NCI-H2196 treated with DMSO at 0.1 percent for 48 hours (cell line): ENCODE data around the gene PIGV.

ENCODE experiments used
- DNase-seq: peaks from one replicate; lab custom pipeline; 2025; ENCODE audit not compliant: unreplicated experiment; lab: John Stamatoyannopoulos, UW

Gene PIGV

DNA sequence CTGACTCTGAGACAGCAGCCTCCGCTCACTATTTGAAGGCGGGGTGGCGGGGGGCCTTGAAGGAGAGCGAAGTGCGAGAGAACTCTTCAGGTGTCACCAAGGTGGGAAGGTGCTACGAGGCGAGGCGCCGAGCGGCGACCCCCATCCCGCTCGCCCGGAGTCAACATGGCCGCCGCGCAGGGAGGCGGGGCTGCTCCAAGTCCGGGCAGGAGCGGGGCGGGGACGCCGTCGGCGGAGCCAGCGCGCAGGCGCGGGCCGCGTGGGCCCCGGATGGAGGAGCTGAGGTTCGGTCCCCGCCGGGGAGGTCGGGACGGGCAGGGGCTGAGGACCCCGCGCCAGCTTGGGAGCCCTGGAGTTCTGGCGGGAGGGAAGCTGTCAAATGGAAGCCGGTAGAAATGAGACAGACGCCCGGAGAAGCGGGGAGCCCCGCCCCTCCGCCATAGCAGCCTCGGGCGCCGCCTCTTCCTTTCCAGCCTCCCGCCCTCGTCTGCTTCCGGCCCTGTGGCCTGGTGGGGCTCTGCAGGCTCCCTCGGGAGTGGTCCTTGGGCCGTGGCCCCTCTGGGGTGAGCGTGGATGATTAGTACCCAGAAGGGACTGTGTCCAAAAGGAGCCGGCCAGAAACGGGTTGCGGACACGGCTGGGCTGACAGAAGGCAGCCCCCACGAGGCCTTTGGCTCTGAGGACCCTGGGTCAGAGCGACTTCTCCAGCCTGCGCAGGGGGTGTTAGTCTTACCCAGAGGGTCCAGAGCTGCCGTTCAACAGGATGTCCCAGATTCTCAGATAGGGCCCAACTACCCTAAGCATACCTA lies at the start of gene PIGV:
PIGV (plus strand) TSS at position 245 of the 809 bp plus-strand sequence. CDS start 2,866 bp downstream, outside the sequence.
- DNase-seq = peak; percentile 90

DNA sequence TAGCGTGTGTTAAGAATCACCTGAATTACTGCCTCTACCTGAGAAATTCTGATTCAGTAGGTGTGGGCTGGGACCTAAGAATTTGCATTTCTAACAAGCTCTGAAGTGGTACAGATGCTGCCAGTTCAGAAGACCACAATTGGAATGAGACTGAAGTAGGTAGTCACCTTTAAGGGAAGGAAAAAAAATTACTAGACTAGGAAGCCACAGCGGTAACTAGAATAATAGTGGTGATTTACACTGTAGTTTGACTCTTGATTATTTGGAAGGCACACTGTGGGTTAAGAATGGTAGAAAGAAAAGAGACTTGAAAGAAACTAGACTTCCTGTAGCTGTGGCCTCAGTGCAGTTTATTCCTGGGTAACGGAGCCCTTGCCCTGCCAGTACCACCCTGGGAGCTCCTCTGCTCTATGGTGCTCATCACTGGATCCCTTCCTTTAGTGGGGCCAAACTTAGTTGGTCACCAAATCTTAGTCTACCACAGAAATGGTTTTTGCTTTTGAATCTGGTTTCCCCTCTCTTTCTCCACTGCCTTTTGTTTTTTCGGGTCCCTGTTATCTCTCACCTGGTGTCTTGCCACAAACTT lies 48.3 kb upstream of the PIGV start:
- DNase-seq = no peak

DNA sequence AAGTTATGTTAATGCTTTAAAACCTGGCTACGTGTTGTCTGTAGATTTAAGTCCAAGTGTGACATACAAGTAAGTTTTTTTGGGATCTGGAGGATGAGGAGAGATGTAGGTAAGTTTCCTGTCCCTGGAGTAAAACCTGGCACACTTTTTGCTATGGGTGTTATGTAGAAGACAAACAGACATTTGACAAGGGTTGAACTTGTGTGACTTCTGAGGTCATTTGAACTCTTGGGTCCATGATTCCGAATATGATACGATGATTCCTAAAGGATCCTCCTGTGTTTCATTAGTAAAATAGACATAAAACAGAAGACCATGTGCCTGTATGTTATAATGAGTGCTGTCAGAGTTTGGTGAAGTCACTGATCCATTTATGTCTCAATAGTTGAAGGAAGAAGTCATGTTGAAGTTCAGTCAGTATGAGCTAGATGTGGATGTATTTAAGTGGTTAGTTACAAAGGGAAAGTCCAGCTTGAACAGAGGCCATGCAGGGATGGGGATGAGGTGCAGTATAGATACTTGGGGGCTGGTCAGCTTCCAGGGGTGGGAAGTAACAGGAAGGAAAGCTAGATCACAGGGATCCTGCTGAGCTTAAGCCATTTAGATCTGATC lies 47.6 kb upstream of the PIGV start:
- DNase-seq = no peak

DNA sequence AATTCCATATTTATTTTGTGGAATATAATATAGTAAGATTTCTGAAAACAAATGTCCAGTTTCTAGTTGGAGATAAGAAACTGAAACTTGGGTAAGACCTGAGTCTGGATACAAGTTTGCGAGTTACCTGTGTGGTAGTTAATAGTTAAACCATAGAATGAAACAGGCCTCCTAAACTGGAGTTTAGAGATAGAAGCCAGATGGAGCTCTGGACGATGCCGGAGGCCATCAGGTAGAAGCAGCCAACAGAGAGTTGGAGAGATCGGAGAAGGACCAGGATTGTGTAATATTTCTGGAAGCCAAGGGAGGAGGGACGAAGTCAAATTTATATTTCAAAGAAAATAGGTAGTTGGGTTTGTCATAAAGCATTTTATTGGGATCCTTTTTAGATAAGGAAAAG lies 46.8 kb upstream of the PIGV start:
- DNase-seq = no peak

DNA sequence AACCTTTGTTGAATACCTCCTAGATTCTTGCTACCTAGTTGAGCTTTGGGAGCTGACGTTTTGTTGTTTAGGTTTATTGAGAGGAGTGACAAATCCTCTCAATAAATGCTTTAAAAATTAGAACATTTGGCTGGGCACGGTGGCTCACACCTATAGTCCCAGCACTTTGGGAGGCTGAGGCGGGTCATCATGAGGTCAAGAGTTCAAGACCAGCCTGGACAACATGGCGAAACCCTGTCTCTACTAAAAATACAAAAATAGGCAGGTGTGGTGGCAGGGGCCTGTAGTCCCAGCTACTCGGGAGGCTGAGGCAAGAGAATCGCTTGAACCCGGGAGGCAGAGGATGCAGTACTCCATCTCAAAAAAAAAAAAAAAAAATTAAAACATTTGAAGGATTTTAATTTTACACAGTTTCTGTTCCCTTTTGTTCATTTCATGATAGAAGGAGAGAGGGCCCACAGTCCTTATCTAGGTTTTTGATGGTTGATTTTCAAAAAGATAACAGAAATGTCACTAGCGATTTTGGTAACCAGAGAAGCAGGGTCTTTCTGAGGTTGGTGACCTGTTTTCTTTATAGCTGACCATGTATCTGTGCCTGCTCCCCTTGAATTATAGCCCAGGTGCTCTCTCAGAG lies 44.2 kb upstream of the PIGV start:
- DNase-seq = no peak

DNA sequence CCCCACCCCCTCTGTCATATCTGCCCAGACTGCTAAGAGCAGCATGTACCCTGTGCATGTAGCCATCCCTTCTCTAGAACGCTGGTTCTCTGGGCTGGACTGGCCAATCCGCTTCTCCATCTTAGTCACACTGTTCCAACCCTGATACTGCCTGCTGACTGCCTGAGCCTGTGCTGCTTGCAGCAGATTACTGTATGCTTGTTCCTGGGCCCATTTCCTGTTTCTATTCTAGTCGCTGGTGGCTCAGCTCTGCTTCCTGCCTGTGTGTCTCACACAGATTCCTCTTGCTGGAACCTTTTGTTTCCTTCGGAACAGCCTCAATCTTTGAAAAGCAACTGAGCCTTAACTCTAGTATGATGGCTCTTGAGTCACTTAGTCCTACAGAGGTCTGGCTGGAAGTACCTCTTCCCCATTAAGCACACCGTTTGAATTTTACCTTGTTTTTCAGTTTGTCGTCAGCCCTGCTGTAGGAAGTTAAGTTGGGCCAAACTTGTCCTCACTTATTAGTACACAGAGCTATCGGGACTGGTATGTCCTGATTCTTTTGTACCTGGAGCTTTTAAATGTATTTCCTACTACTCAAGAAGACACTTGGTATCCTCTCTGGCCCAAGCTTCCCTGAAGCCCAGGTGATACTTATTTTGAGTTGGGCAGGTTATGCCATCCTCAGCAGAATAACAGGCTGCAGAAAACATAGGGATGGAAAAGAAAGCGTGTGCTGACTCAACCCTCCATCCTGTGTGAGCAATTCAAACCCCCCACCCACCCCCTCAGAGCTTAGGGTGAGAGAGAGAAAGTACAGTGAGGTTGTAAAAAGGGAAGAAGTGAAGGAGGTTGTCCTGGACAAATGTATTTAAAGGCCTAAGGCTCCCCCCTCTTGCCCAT lies 43.4 kb upstream of the PIGV start:
- peak; percentile 77 for DNase-seq

DNA sequence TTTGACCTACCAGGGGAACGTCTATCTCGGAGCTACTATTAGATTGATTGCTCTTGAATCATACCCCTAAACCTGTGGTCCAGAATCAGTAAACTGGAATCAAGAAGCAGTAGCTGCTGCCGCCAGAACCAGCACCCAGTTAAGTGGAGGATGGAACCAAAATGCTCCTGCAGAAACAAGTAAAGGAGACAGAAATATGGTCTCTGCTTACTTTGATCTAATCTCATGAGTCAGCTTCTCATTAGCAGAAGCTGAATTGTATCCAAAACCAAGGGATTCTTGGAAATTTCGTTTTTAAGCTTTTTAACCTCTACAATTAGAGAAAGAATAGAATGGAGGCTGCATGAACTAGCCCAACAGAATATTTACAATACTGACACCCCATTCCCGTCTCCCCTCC lies 42.6 kb upstream of the PIGV start:
- no peak for DNase-seq

DNA sequence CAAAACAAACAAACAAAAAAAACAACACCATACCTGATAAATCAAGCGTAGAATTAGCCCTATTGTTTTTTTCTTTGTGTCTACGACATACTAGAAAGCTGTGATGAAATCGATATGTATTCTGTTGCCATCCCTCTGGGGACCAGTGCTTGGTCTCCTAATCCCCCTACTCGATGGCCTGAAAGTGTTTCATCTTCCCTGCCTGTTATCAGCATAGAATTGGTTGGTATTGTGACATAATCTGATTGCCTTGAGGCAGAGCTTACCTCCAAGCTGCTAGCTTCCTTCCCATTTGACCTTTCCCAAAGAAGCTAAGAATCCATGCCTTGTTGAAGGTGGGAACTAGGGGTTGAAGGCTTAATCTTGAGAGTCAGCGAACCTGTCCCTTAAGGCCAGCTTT lies 40.7 kb upstream of the PIGV start:
- no peak for DNase-seq

DNA sequence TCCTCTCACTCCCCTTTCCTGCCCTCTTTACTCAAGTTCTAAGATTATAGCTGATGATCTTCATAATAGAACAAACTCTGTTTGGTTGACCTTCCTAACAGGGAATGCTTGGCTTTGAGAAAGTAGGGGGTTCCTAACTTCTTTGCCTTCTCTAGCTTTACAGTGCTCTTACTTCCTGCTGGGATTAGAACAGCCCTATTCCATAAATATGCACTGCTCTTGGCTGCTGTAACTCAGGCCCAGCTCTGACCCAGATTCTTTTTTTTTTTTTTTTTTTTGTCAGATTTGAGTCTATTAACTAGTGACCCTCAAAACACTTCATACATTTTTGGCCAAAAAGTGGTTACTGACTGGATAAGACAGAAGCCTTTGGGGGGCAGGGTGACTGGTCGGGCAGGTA lies 39.4 kb upstream of the PIGV start:
- DNase-seq = no peak

DNA sequence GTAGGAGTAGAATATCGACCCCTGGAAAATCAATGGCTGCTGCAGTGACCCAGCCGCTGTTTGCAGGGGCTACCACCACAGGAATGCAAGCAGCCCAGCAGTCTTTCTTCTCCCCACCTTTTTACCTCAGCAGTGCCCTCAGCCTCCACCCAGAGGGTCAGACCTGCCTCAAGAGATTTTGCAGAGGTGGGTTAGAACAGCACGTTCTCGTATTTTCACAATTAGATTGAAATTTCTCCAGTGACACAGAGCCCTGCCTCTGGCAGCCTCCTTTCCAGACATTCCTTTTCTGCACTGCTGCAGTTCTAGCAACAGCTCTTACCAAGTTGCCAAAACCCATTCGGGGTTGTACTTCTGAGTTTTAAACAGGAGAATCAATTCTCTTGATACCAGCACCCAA lies 38.3 kb upstream of the PIGV start:
- no peak for DNase-seq

DNA sequence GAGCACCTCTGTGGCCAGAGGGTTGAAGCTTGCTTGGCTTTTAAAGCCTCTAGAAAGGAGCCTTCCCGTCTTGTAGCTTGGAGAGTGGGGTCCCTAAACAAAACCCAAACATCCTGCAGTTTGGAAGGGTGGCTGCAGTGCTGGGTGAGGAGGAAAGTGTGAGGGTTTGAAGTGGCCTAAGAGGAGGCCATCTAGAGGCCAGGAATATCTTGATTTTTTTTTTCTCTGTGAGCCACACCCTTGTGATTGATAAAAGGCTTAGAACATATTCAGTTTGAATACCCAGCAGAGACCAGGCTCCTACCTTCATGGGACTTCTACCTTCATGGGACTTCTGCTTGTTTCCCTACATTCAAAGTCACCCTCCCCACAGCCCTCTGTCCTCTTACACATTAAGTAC lies 37.3 kb upstream of the PIGV start:
- DNase-seq = no peak

DNA sequence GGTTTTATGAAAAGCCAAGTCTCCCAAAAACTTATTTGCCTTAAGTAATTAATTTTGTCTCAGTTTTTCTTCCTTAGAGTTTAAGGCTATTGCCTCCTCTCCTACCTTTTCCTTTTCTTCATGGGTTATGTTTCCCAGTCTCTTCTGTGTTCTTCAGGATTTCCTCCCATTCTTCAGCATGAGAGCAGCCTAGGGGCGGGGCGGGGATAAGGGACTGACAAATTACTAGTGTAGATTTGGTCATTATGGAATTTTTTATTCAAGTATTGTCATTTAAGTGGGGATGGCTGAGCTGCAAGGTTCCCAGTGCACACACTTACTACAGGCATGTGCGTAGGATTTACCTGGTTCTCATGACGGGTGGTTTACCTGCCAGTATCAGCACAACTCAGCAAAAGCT lies 35.2 kb upstream of the PIGV start:
- no peak for DNase-seq

DNA sequence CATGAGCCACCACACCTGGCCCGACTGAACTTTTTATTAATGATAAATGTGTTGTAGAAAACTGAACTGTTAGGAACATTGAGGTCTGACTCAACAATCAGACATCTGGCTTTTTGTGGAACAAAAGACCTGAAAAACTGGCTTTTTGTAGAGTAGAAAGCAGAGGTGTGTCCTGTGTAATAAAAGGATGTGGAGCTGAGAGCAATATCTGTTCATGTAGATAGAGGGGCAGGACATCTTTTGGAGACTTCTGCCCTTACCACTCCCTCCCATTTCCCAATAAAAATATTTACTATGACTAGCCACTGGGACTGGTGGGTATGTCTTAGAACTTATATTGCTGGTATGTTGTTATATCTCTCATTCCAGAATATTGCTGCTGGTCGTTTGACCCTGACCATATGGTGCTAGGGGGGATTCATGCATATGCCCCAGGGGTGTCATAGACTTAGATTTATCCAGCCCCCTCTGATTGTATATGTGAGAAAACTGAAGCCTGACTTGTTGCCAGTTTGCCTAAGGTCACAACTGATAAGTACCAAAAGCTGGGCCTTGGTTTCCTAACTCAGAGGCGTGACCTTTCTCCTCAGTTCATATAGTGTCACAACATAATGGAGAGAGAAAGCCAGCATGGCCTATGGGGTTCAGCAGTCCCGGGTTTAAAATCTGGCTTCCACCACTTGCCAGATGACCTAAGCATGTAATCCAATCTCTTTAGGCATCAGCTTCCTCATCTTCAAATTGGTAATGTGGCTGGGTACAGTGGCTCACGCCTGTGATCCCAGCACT lies 33.5 kb upstream of the PIGV start:
- DNase-seq = no peak

DNA sequence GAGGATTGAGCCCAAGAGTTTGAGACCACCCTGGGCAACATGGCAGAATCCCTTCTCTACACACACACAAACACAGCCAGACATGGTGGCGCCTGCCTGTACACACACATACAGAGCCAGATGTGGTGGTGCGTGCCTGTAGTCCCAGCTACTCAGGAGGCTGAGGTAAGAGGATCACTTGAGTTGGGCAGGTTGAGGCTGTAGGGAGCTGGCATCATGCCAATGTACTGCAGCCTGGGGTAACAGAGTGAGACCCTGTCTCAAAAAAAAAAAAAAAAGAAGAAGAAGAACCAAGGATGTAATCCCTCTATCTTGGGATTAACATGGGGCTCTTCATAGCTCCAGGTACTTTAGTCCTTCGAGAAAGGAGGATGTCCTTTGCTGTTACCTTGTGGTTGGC lies 29.4 kb upstream of the PIGV start:
- DNase-seq = no peak

DNA sequence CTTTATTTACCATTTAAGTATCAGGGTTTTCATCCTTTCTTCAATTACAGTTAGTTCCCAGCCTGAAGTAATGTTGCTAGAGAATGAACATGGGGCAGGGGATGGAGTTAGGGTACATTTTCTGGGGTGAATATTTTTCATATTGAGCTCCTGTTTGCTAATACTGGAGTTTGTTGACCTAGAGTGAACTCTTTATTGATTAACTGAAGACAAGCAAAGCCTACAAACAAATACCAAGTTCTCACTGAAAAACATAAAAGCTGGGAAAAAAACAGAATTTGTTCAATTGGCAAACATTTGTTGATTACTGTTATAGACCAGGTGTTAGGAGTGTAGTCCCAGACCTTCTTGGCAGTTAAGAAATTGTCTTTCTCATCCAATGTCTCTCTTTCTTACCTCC lies 28.2 kb upstream of the PIGV start:
- DNase-seq = no peak

DNA sequence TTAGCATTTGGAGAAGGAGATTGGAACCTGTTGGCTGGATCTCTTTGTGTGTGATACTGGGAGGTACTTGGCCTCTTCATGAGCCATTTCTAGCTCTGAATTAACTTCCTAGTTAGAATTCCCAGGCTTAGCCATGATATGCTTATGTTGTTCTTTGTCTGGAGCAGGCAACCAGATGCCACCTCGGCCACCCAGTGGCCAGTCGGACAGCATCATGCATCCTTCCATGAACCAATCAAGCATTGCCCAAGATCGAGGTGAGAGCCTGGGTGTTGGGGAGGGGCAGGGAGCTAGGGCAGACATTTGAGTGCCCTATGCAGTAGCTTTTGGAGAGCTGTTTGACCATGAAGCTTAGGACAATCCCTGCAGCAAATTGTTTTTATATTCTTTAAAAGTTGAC lies 26.5 kb upstream of the PIGV start:
- DNase-seq = peak; percentile 2

DNA sequence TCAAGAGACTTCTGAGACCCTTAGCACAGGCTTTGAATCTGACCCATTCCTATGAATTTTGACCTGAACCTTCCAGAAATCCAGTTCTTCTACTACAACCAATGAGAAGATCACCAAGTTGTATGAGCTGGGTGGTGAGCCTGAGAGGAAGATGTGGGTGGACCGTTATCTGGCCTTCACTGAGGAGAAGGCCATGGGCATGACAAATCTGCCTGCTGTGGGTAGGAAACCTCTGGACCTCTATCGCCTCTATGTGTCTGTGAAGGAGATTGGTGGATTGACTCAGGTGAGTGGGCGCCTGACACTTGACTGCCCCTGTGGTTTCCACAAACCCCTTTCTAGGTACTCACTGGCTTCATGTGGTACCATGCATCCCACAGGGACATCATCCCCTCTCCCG lies 20.0 kb upstream of the PIGV start:
- no peak for DNase-seq

DNA sequence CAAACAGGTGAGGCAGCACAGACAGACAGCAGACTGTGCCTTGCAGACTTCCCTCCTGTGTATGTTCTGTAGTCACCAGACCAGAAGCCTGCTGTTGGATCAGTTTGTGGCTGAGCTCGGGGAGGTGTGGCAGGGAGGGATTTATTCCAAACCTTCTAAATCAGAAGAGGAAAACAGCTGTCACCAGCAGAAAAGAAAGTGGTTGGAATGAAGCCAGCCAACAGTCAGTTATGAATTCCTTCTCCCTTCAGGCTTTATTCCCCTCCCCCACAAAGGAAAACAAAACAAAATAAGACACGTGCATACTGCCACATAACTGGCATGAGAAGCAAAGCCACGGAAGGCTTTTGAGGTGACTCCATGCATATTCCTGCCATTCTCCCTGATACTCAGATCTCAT lies 19.0 kb upstream of the PIGV start:
- no peak for DNase-seq

DNA sequence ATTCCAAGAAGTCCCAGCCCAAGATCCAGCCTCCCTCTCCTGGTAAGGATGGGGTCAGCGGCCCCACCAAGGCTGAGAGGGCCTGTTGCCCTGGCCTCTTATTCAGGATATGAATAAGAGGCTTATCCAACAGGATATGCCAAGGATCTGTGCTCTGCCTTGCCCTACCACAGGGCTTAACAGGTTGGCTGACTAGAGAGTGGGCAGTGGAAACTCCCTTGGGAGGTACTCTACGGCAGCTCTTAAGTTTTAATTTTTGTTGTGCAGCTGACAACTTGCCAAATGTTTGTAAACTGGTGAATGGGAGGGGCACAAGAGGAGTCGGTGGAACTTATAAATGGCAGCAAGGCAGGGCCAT lies 16.5 kb upstream of the PIGV start:
- no peak for DNase-seq

DNA sequence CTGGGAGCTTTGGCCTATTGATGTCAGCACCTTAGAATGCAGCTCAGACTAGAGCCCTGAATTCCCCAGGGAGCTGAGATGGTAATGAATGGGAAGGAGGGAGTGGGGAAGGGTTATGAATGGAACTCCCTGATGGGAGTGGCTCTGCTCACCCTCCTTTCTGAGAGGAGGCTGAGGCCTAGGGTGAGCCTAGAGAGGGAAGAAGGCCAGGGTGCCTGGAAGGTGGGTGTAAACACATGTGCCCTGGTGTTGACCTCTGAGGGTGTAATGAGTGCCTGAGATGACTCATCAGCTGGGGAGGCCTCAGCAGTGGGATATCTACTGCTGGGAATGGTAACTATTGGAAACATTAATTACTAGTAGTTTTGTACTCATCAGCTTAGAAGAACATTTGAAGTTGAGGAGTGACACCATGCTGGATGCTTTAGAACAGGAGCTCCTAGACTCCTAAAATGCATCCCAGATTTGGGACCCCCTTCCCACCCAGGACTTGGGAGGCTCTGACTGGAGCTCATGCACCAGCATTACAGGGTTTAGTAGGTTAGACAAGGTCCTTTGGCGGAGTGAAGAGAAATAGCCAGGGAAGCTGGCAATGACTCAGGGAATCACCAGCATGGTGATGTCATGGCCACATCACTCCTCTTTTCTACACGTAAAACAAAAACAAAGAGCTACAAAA lies 16.0 kb upstream of the PIGV start:
- peak; percentile 21 for DNase-seq
